ENCODE data around the gene CD200R1. TPM values are rescaled to one million over a fixed set of nuclear protein-coding genes. Genes with fewer than 3 reads are reported as not detected.

Gene CD200R1
- total and polyA plus RNA-seq, 2 of the 8 experiments (the other 6 are each of a cell fraction or from before 2014, with no cell fraction given): 0.02 TPM; not detected in 1

GRCh38 chr3:112881891-112882290 is 93.0 kb downstream of the CD200R1 start:
- POLR2A ChIA-PET (ENCODE audit: partially characterized antibody): no interaction called here
- no peak overlapping the region for H3K27ac ChIP-seq (ENCODE audit: low read depth, low read length)
- H2BK20ac ChIP-seq (ENCODE audit: low read length): no peak overlapping the region
- H2BK5ac ChIP-seq (ENCODE audit: low read depth, low read length): no peak overlapping the region
- CTCF ChIA-PET (ENCODE audit: partially characterized antibody): no interaction called here
- H2BK15ac ChIP-seq (ENCODE audit: low read length): no peak overlapping the region
- no peaks in the 10 kb centered on the region for H3K79me2 ChIP-seq (ENCODE audit: control insufficient read depth in 1 of 2, insufficient read depth in 2 of 2, low read length in 2 of 2)
- H3K18ac ChIP-seq (ENCODE audit: extremely low read depth, low read length): no peak overlapping the region
- no peaks in the 10 kb centered on the region for H3K36me3 ChIP-seq (ENCODE audit: control insufficient read depth in 2 of 4, insufficient read depth in 4 of 4, low read length in 3 of 4)
- H3K56ac ChIP-seq (replicated peaks; ENCODE audit: insufficient read length, low read depth, low read length): no peak overlapping the region
- H2AK5ac ChIP-seq (ENCODE audit: low read depth, low read length): no peak overlapping the region
- H2BK12ac ChIP-seq (ENCODE audit: low read depth, low read length): no peak overlapping the region
- no peaks in the 10 kb centered on the region for H4K20me1 ChIP-seq (replicated peaks in 1 of 2; ENCODE audit: control insufficient read depth in 1 of 2, insufficient read depth in 2 of 2, low read length in 2 of 2)
- H3K4me3 ChIP-seq (ENCODE audit: extremely low read depth in 1 of 4, insufficient read depth in 2 of 4, low read depth in 3 of 4, low read length in 4 of 4): no peak overlapping the region
- H3K14ac ChIP-seq (ENCODE audit: insufficient read length): no peak overlapping the region
- FAIRE-seq (no peak), DNase-seq (ENCODE audit: low read depth in 1 of 2, low spot score in 2 of 2) (no peak)
- H3K4ac ChIP-seq (replicated peaks; ENCODE audit: insufficient read length, low read depth, low read length): no peak overlapping the region
- no peak overlapping the region for H4K5ac ChIP-seq (ENCODE audit: insufficient read length, low read depth, low read length)
- H3K9me3 ChIP-seq (ENCODE audit: insufficient read depth in 2 of 2, low read depth in 1 of 2, low read length in 1 of 2): no peaks in the 10 kb centered on the region
- no peaks in the 10 kb centered on the region for H3K27me3 ChIP-seq (replicated peaks in 1 of 4; ENCODE audit: control insufficient read depth in 3 of 4, extremely low read depth in 1 of 4, insufficient read depth in 3 of 4, low read length in 3 of 4)
- no peak overlapping the region for H4K8ac ChIP-seq (ENCODE audit: extremely low read depth, insufficient read depth, low read length)
- TF ChIP-seq RNF2 (IDR thresholded peaks at IDR 0.05; ENCODE audit: borderline replicate concordance, low read depth, low read length, missing control alignments, poor library complexity, severe bottlenecking) (no peak), MAX (IDR thresholded peaks at IDR 0.05) (no peak), SRF (IDR thresholded peaks at IDR 0.05; ENCODE audit: low read depth, low read length) (no peak), SP2 (IDR thresholded peaks at IDR 0.05; ENCODE audit: low read length) (no peak), ZNF274 (IDR thresholded peaks at IDR 0.05; ENCODE audit: borderline replicate concordance, extremely low read depth, low read length) (no peak), RFX5 (IDR thresholded peaks at IDR 0.05; ENCODE audit: borderline replicate concordance, low read depth, low read length) (no peak), RBBP5 (IDR thresholded peaks at IDR 0.05; ENCODE audit: borderline replicate concordance, low read depth, low read length) (no peak), EGR1 (IDR thresholded peaks at IDR 0.05; ENCODE audit: borderline replicate concordance, low read depth, low read length) (no peak), SP1 (IDR thresholded peaks at IDR 0.05; ENCODE audit: low read depth, low read length) (no peak)
- TF ChIP-seq, protein P1, sequence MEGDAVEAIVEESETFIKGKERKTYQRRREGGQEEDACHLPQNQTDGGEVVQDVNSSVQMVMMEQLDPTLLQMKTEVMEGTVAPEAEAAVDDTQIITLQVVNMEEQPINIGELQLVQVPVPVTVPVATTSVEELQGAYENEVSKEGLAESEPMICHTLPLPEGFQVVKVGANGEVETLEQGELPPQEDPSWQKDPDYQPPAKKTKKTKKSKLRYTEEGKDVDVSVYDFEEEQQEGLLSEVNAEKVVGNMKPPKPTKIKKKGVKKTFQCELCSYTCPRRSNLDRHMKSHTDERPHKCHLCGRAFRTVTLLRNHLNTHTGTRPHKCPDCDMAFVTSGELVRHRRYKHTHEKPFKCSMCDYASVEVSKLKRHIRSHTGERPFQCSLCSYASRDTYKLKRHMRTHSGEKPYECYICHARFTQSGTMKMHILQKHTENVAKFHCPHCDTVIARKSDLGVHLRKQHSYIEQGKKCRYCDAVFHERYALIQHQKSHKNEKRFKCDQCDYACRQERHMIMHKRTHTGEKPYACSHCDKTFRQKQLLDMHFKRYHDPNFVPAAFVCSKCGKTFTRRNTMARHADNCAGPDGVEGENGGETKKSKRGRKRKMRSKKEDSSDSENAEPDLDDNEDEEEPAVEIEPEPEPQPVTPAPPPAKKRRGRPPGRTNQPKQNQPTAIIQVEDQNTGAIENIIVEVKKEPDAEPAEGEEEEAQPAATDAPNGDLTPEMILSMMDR (IDR thresholded peaks at IDR 0.05; ENCODE audit: control extremely low read depth in 1 of 3, insufficient read depth in 1 of 3, low read depth in 1 of 3, low read length in 3 of 3): no peak
- H3K79me1 ChIP-seq (ENCODE audit: low read depth, low read length): no peaks in the 10 kb centered on the region
- H3K4me2 ChIP-seq (ENCODE audit: insufficient read depth in 1 of 2, low read depth in 2 of 2, low read length in 2 of 2): no peak overlapping the region
- H3K9ac ChIP-seq (replicated peaks in 1 of 4; ENCODE audit: extremely low read depth in 1 of 4, low read depth in 3 of 4, low read length in 3 of 4): no peak overlapping the region
- H4K91ac ChIP-seq (replicated peaks; ENCODE audit: insufficient read length, low read length): no peak overlapping the region
- WGBS, 2 experiments (ENCODE audit: extremely low coverage in 1 of 2, insufficient coverage in 1 of 2, insufficient read length in 1 of 2, insufficient replicate concordance in 2 of 2, low coverage in 1 of 2, low lambda C conversion rate in 2 of 2, missing lambda C conversion rate in 1 of 2): 82% methylated on average over 4 of the region's 4 CpGs; no CpG with 5 or more reads in 1 of the 2 experiments
- no peaks in the 10 kb centered on the region for H3K4me1 ChIP-seq (replicated peaks in 1 of 4; ENCODE audit: control insufficient read depth in 3 of 4, insufficient read depth in 4 of 4, low read length in 3 of 4)
- no peaks in the 10 kb centered on the region for H3K23me2 ChIP-seq (ENCODE audit: low read depth, low read length)
- no peak overlapping the region for H2BK120ac ChIP-seq (replicated peaks; ENCODE audit: low read depth, low read length)
- H3K23ac ChIP-seq (ENCODE audit: insufficient read length): no peak overlapping the region
- H2AFZ ChIP-seq (ENCODE audit: low read length): no peak overlapping the region
